ENCODE results near the gene LRTM2.

DNA sequence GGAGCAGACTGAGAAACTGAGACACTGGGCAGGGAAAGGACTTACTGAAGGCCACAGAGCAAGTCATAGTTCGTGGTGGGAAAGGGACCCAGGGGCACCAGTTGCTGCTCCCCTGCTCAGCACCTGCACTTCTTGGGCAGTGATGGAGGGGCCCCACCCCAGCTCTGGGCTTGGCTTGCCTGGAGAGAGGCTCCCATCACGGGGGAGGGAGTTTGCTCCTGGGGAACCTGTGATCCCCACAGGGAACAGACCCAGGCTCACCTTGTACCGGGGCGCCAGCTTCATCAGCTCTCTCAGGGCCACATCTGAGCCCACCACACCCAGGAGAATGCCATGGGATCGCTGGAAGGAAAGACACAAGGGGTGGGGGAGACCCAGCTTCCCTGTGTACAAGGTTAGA is 58.3 kb downstream of the LRTM2 start:
- TF ChIP-seq POLR2A (IDR thresholded peaks at IDR 0.05) (no peak), POLR2AphosphoS5 (IDR thresholded peaks at IDR 0.05) (no peak)
- TF ChIP-seq, protein P1, sequence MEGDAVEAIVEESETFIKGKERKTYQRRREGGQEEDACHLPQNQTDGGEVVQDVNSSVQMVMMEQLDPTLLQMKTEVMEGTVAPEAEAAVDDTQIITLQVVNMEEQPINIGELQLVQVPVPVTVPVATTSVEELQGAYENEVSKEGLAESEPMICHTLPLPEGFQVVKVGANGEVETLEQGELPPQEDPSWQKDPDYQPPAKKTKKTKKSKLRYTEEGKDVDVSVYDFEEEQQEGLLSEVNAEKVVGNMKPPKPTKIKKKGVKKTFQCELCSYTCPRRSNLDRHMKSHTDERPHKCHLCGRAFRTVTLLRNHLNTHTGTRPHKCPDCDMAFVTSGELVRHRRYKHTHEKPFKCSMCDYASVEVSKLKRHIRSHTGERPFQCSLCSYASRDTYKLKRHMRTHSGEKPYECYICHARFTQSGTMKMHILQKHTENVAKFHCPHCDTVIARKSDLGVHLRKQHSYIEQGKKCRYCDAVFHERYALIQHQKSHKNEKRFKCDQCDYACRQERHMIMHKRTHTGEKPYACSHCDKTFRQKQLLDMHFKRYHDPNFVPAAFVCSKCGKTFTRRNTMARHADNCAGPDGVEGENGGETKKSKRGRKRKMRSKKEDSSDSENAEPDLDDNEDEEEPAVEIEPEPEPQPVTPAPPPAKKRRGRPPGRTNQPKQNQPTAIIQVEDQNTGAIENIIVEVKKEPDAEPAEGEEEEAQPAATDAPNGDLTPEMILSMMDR (IDR thresholded peaks at IDR 0.05) = no peak
